T-helper 1 cell treated with Interleukin-12 subunit alpha and Interleukin-12 subunit beta and Interleukin-4 antibody, amounts not matched to agents 30 μg/mL and 1 μg/mL, for 36 hours (primary cell): ENCODE measurements around the gene PDXDC1.
"Not testable (repeated sequence)": the region's sequence is repeated elsewhere in the genome, so short reads cannot be mapped to it uniquely, and the experiment has no call there.

Experiments used
- H3K27ac Mint-ChIP-seq: one replicate; pipeline ENCODE4 v1.8.0; 2021; ENCODE audit warnings: mild to moderate bottlenecking, mixed read lengths
- H3K27me3 Mint-ChIP-seq: one replicate; pipeline ENCODE4 v1.8.0; 2021; ENCODE audit warnings: low read depth, mixed read lengths
- H3K36me3 Mint-ChIP-seq: one replicate; pipeline ENCODE4 v1.8.0; 2021; ENCODE audit warnings: low read depth, mixed read lengths
- H3K4me1 Mint-ChIP-seq: one replicate; pipeline ENCODE4 v1.8.0; 2021; ENCODE audit warnings: low read depth, mixed read lengths
- H3K4me3 Mint-ChIP-seq: one replicate; pipeline ENCODE4 v1.8.0; 2021; ENCODE audit warnings: mild to moderate bottlenecking, moderate library complexity, mixed read lengths
- H3K9me3 Mint-ChIP-seq: one replicate; pipeline ENCODE4 v1.8.0; 2021; ENCODE audit warnings: mixed read lengths

Gene PDXDC1

DNA sequence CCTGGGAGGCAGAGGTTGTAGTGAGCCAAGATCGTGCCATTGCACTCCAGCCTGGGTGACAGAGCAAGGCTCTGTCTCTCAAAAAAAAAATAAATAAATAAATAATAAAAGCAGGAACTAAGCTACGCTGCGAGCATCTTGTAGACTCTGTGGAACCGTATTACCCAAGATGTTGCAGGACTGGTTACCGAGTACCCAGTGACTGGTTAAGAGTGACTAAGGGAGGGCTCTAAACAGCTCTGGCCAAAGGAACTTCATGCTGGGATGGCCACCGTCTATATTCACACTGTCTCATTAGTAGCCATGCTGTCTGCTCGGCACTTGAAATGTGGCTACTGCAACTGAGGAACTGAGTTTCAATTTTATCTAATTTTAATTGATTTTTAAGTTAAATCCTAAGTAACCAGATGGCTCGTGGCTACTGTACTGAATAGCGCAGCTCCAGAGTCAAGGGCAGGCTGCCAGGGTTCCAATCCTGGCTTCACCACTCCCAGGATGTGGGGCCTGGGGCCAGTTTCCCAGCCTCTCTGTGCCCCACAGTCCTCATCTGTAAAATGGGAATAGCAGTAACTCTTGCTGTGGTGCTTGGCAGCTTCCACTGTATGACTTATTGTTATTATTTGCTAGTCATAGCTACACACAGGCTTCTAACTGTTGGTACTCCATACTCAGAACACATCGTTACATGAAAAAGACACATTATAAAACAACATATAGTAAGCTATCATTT lies 78.1 kb downstream of the PDXDC1 start:
- Mint-ChIP-seq H3K27ac (no peak overlapping the region), H3K9me3 (no peaks in the 10 kb centered on the region), H3K4me3 (no peak overlapping the region), H3K27me3 (no peaks in the 10 kb centered on the region), H3K36me3 (no peaks in the 10 kb centered on the region), H3K4me1 (peaks cover 20% of the 10 kb centered on the region)

DNA sequence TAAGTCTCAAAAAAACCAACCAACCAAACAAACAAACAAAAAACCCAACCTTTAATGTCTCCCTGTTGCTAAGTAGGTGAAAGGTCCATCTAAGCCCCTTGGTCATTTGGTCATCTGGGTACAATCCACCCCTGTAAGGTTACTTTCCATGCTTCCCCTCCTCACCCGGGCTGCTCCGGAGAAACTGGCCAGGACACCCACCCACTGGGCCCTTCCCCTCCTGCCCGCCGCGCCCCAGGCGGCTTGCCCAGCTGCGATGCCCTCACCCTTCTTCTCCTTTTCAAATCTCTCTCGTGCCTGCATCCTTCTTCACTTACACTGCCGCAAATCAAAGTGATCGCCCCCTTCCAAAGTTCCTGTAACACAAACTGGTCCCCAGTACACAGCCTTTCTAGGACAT lies 79.1 kb downstream of the PDXDC1 start:
- peaks cover 20% of the 10 kb centered on the region for H3K4me1 Mint-ChIP-seq
- no peaks in the 10 kb centered on the region for H3K27me3 Mint-ChIP-seq
- peaks cover 2% of the 10 kb centered on the region for H3K36me3 Mint-ChIP-seq
- H3K27ac Mint-ChIP-seq: peak overlapping the region; percentile 2
- H3K4me3 Mint-ChIP-seq: peak overlapping the region; percentile 91
- H3K9me3 Mint-ChIP-seq: no peaks in the 10 kb centered on the region

DNA sequence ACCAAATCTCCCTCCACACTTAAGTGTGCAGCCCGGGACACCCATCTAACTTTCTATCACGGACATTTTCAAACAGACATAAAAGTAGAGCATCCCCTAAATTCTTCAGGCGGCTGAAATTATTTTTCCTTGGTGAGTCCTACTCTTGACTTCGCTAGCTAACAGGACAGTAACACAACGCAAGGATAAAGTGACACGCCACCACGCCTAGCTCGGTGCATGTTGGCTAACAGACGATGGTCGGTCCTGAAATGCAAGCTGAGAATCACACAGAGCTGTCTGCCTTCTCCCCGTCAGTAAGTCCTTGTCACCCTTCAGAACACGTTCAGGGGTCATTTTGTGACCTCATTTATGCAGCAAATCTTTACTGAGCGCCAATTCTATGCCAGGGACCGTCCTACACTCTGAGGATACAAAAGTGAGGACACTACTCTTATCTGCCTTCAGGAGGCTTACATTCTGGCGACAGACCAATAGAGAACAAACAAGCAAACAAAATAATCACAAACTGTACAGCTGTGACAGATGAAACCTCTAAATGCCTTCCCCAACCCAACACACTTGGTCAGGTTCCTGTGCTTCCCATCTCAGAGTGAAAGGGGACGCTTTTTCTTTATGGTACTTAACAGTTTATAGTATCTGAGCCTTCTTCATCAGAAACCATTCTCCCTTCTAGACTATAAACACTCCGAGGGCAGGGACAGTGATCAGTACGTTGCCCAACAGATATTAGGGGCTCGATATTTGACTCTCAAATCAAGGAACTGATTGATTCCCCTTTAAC lies 79.7 kb downstream of the PDXDC1 start:
- Mint-ChIP-seq H3K4me1 (peaks cover 20% of the 10 kb centered on the region), H3K27ac (peak overlapping the region; percentile 78)

DNA sequence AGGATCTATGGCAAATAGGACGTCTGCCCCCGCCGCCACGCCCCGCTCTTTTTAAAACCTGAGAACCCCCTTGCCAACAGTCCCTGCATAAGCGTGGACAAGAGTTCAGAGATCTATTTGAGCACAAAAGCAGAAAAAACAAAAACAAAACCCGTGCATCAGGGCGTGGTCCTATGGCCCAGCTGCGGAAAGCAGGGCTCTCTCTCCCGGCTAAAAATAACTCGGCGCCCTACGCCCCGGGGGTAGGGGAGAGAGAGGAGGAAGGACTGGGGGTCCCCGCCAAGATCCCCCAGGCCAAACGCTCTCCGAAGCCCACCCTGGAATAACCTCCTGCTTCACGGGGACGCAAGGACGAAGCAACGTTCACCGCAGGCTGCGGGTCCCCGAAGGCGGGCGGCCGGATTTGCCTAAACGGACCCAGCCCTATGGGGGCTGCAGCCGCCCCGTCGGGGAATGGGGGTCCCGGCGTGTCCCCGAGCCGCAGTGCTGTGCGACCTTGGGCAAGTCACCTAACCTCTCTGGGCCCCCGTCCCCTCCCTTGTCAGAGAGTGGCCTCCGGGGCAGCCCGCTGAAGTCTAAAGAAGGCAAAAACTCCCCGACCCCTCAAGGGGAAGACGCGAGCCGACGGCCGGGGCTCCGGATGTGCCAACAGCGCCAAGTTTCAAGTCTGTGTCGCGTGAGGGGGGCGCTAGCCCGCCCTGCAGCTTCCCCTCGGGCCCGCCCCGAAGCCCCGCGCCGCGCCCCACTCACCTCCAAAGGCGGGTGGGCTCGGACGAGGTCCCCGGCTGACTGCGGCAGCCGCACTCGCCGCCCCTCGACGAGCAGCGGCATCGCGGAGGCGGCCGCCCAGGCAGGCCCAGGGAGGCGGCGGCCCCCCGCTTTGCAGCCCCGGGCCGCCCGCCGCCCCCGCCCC lies 80.6 kb downstream of the PDXDC1 start:
- Mint-ChIP-seq H3K4me3 (peak overlapping the region; percentile 91), H3K27ac (peak overlapping the region; percentile 78), H3K36me3 (peaks cover 12% of the 10 kb centered on the region), H3K4me1 (peaks cover 20% of the 10 kb centered on the region), H3K9me3 (no peaks in the 10 kb centered on the region), H3K27me3 (no peaks in the 10 kb centered on the region)

More for the DNA sequence above, 79.7 kb downstream of the PDXDC1 start:
- H3K4me3 Mint-ChIP-seq: peak overlapping the region; percentile 91
- H3K36me3 Mint-ChIP-seq: peaks cover 6% of the 10 kb centered on the region
- no peaks in the 10 kb centered on the region for H3K27me3 Mint-ChIP-seq
- H3K9me3 Mint-ChIP-seq: no peaks in the 10 kb centered on the region

DNA sequence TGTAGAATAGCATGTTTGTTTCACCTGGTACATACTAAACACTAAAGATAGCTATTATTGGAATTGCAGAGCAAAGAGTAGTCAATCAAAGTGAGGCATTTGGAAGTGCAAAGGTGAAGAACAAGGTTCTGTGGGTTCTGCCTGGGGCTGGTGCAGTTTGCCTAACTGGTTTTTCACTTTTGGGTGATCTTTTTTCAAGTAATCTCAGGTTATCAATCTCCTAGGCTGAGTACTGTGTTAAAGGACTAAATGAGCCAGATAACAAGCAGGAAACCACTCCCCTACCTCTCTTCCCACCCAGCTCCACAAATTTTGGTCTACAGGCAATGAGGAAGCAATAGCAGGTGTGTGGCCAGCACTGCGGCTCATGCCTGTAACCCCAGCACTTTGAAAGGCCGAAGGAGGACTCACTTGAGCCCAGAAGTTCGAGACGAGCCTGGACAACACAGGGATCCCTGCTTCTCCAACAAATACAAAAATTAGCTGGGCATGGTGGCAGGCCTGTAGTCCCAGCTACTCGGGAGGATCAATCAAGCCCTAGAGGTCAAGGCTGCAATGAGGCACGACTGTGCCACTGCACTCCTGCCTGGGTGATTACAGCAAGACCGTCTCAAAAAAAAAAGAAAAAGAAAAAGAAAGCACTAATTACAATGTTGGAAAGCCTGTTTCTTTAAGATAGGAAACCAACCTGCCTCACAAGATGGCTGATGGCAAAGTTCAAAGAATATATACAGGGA lies 83.0 kb downstream of the PDXDC1 start:
- Mint-ChIP-seq H3K4me3 (no peak overlapping the region), H3K9me3 (no peaks in the 10 kb centered on the region), H3K36me3 (peaks cover 30% of the 10 kb centered on the region), H3K27ac (no peak overlapping the region), H3K27me3 (no peaks in the 10 kb centered on the region), H3K4me1 (peaks cover 26% of the 10 kb centered on the region)

DNA sequence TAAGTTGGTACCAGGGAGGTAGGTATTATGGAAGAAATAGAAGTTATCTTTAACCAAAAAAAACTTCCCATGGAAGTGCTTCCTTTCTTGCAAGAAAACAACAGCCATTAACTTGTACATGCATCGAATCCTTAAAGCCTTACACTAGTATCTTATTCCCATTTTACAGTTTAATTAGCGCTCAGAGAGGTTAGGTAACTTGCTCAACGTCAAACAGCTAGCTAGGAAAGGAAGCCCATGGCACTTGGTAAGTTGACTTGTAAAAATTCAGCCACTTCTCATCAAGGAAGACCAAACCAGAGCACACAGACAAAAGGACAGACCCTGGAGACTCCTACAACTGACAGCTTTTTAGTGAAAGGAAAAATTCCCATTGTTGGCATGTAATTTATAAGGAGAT lies 84.5 kb downstream of the PDXDC1 start:
- Mint-ChIP-seq H3K36me3 (peaks cover 34% of the 10 kb centered on the region), H3K27me3 (no peaks in the 10 kb centered on the region), H3K4me3 (no peak overlapping the region), H3K27ac (no peak overlapping the region), H3K4me1 (peaks cover 20% of the 10 kb centered on the region), H3K9me3 (no peaks in the 10 kb centered on the region)

DNA sequence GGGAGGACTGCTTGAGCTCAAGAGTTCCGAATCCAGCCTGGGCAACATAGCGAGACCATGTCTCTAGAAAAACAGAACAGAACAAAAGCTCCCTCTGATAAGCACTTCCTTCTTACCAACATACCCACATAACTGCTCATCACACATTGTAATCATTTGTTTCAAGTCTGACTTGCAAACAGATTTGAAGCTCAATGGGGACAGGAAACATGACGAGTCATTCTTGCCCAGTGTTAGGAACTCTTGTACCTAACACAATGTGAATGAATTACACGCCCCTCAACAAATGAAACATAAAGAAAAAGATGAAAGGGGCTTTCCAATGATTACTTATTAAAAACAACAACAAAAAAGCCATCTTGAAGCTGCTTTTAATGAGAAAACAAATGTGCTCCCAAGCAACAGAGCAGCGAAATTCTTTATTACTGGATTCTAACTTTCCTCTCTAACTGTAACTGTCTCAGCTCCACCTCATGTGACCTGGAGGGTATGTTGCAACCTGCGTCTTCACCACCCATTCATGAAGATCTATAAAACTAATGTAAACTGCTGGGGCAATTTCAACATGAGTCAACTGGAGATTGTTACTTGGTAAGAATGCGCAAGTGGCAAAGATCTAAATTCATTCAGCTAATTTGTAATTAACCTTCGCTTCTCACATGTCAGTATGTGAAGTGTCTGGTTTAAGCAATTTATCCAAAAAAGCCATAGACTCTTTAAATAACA lies 87.4 kb downstream of the PDXDC1 start:
- not testable (repeated sequence) for H3K27ac Mint-ChIP-seq
- H3K36me3 Mint-ChIP-seq: peaks cover 40% of the 10 kb centered on the region

DNA sequence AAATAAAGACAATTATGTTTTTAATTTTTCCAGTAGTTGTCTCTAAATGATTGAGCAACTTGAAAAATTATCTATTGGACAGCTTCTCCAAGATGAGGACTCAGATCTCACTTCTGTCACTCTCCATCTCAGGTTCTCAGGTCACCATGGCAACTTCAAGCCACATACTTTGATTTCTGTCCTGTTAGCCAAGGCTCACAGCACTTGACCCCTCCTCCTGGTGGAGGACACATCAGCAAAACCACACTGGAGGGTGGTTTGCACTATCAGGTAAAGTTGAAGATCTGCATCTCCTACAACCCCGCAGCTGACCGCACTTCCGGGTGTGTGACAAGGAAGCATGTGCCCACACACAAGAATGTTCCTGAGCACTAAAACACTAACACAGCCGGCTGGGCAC lies 91.1 kb downstream of the PDXDC1 start:
- not testable (repeated sequence) for H3K4me3 Mint-ChIP-seq, H3K9me3 Mint-ChIP-seq, H3K27me3 Mint-ChIP-seq, H3K27ac Mint-ChIP-seq, H3K4me1 Mint-ChIP-seq
- peaks cover 28% of the 10 kb centered on the region for H3K36me3 Mint-ChIP-seq

More for the DNA sequence above, 87.4 kb downstream of the PDXDC1 start:
- not testable (repeated sequence) for H3K4me1 Mint-ChIP-seq, H3K27me3 Mint-ChIP-seq, H3K4me3 Mint-ChIP-seq, H3K9me3 Mint-ChIP-seq

DNA sequence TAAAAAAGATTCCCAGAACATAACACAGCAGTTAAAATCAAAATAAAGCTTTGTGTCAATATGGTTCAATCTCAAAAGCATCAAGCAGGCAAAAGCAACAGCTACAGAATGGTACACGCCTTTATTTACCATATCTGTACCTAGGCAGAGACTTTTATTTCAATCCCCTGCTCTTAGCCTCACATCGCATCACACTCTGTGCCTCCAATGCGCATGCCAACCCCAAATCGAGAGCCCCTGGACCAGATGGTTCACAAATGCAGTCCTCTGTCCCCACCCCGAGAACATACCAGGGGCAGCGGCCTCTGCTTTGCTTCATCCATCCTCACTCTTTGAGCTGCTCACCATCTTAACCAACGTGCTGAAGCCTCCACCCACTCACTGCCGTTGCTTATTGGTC lies 91.9 kb downstream of the PDXDC1 start:
- not testable (repeated sequence) for H3K4me3 Mint-ChIP-seq, H3K27me3 Mint-ChIP-seq, H3K4me1 Mint-ChIP-seq, H3K9me3 Mint-ChIP-seq, H3K27ac Mint-ChIP-seq
- peaks cover 21% of the 10 kb centered on the region for H3K36me3 Mint-ChIP-seq

DNA sequence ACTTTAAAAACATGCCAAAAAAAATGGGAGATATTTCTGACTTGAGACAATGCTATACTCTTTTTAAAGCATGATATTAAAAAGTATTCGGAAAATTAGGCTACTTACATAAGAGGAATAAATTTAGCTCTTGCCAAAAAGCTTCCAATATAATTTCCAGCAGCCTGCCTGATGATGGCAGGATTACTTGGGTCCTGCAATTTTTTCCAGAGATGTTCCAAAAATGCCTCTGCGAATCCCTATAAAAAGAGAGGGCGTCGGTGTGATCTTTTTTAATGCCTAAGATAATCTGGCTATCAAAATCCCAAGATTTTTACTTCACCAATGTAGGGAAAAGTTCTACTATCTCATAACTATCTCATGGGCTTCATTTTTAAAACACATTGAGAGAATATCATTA lies 96.2 kb downstream of the PDXDC1 start:
- H3K36me3 Mint-ChIP-seq: peaks cover 28% of the 10 kb centered on the region
- H3K4me3 Mint-ChIP-seq, H3K27ac Mint-ChIP-seq, H3K27me3 Mint-ChIP-seq, H3K4me1 Mint-ChIP-seq, H3K9me3 Mint-ChIP-seq: not testable (repeated sequence)

DNA sequence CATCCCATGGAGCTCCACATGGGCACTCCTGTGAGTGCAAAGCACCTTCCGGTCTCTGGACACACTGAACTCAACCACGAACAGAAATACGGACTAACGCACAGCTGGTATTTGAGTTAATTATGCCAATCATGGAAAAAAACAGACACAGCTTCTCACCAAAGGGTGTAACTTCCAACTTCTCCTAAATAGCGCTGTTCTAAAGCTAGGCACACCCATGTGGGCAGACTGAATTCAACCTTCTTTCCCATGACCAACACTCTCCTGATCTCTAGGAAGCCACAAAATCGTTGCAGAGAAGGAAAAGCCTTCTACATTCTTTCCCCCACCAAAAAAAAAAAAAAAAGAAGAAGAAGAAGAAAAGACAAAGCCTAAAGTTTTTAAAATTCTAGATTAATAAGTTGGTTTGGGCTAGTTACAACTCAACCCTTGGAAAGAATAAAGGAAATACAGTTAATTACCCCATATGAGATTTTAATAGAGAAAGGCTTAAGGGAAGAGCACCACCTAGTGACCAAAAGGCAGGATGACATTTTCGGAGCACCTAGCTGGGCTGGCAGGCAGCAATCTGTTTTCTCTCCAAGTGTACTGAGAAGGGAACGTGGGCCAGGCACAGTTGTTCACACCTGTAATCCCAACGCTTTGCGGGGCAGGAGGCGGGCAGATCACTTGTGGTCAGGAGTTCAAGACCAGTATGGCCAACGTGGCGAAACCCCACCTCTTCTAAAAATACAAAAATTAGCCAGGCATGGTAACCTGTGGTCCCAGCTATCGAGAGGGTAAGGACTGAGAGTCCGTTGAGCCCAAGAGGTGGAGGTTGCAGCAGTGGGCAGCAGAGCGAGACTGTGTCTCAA lies 97.3 kb downstream of the PDXDC1 start:
- not testable (repeated sequence) for H3K27ac Mint-ChIP-seq, H3K9me3 Mint-ChIP-seq, H3K27me3 Mint-ChIP-seq, H3K4me3 Mint-ChIP-seq, H3K4me1 Mint-ChIP-seq
- H3K36me3 Mint-ChIP-seq: peaks cover 31% of the 10 kb centered on the region

DNA sequence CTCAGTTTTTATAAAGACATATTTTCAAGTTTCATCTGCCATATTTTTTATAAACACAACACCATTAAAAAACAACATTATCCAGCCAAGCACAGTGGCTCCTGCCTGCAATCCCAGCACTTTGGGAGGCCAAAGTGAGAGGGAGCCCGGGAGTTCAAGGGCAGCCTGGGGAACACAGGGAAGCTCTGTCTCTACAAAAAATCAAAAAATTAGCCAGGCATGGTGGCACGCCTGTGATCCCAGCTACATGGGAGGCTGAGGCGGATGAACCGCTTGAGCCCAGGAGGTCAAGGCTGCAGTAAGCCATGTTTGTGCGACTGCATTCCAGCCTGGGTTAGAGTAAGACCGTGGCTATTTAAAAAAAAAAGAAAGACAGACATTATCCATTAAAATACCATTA lies 98.3 kb downstream of the PDXDC1 start:
- H3K4me1 Mint-ChIP-seq: peaks cover 2% of the 10 kb centered on the region
- H3K27ac Mint-ChIP-seq: no peak overlapping the region
- no peak overlapping the region for H3K4me3 Mint-ChIP-seq
- no peaks in the 10 kb centered on the region for H3K27me3 Mint-ChIP-seq
- H3K36me3 Mint-ChIP-seq: peaks cover 39% of the 10 kb centered on the region
- H3K9me3 Mint-ChIP-seq: no peaks in the 10 kb centered on the region

DNA sequence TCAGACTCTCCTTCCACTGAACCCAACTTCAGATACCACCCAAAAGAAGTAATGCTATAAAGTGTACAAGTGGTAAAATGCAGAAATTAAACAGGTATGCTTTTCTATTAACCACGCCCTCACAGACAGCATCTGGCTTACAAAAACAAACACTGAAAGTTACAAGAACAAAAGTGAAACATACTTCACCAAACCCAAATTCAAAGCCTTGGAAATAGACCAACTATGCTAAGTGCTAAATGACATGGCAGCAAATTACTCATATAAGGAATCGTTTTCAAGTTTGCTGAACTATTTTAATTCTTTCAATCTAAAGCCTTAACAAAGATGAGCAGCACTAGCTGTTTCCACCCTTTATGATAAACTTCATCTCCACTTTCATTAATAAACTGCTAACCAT lies 101.3 kb downstream of the PDXDC1 start:
- not testable (repeated sequence) for H3K4me1 Mint-ChIP-seq, H3K9me3 Mint-ChIP-seq, H3K4me3 Mint-ChIP-seq, H3K27me3 Mint-ChIP-seq
- H3K36me3 Mint-ChIP-seq: peaks cover 46% of the 10 kb centered on the region
- peak overlapping the region; percentile 69 for H3K27ac Mint-ChIP-seq
